GM19455 (cell line): ENCODE measurements around the gene BDKRB2.

Source experiments
- ATAC-seq: cut with Tn5 transposase; IDR thresholded peaks from one replicate; pipeline ENCODE4 v1.9.1; 2021; ENCODE audit not compliant: unreplicated experiment

The BDKRB2 gene

GRCh38 chr14:96268431-96269358 is 64.1 kb downstream of the BDKRB2 start:
- ATAC-seq, result no peak

- no peak for ATAC-seq
Observed at GRCh38 chr14:96269359-96269710, 64.7 kb downstream of the BDKRB2 start.

GRCh38 chr14:96270565-96271420 is 66.2 kb downstream of the BDKRB2 start:
- no peak for ATAC-seq

GRCh38 chr14:96271421-96271762 is 66.8 kb downstream of the BDKRB2 start:
- no peak for ATAC-seq

- no peak for ATAC-seq
Observed at GRCh38 chr14:96272777-96273473, 68.3 kb downstream of the BDKRB2 start.

GRCh38 chr14:96273629-96274028 is 69.0 kb downstream of the BDKRB2 start:
- ATAC-seq, result no peak

- ATAC-seq, result no peak
Observed at GRCh38 chr14:96274122-96274521, 69.5 kb downstream of the BDKRB2 start.

- ATAC-seq, result no peak
Observed at GRCh38 chr14:96274543-96274942, 69.9 kb downstream of the BDKRB2 start.

- no peak for ATAC-seq
Observed at GRCh38 chr14:96275177-96276112, 70.8 kb downstream of the BDKRB2 start.

- no peak for ATAC-seq
Observed at GRCh38 chr14:96277890-96278289, 73.3 kb downstream of the BDKRB2 start.

GRCh38 chr14:96279564-96279963 is 74.9 kb downstream of the BDKRB2 start:
- no peak for ATAC-seq

- ATAC-seq, result no peak
Observed at GRCh38 chr14:96280104-96280503, 75.5 kb downstream of the BDKRB2 start.

GRCh38 chr14:96281486-96281885 is 76.8 kb downstream of the BDKRB2 start:
- ATAC-seq, result no peak

- no peak for ATAC-seq
Observed at GRCh38 chr14:96284008-96284407, 79.4 kb downstream of the BDKRB2 start.

GRCh38 chr14:96284430-96284829 is 79.8 kb downstream of the BDKRB2 start:
- no peak for ATAC-seq

- ATAC-seq, result no peak
Observed at GRCh38 chr14:96285667-96286066, 81.0 kb downstream of the BDKRB2 start.

- ATAC-seq, result no peak
Observed at GRCh38 chr14:96286251-96286650, 81.6 kb downstream of the BDKRB2 start.

GRCh38 chr14:96287856-96288255 is 83.2 kb downstream of the BDKRB2 start:
- ATAC-seq, result no peak
